ENCODE data around the gene SHC2.

Gene SHC2

GRCh38 chr19:367561-367960 lies 93.3 kb downstream of the SHC2 start:
- H3K4me3 ChIP-seq (ENCODE audit: low read length in 2 of 2): no peak overlapping the region
- no peak overlapping the region for H3K27ac ChIP-seq (ENCODE audit: low read length)
- H3K9ac ChIP-seq (ENCODE audit: low read length in 2 of 2): no peak overlapping the region
- no peaks in the 10 kb centered on the region for H3K36me3 ChIP-seq (ENCODE audit: control insufficient read depth in 2 of 2, insufficient read depth in 2 of 2, low read length in 2 of 2)
- peaks cover 2% of the 10 kb centered on the region for H3K4me1 ChIP-seq (ENCODE audit: control insufficient read depth, insufficient read depth, low read length)
- no peaks in the 10 kb centered on the region for H3K9me3 ChIP-seq (ENCODE audit: control insufficient read depth in 2 of 2, low read length in 2 of 2)
- H3K27me3 ChIP-seq (ENCODE audit: control insufficient read depth in 1 of 2, insufficient read depth in 2 of 2, low read length in 2 of 2): peaks cover 9 to 11% of the 10 kb centered on the region in 2 donors

DNA sequence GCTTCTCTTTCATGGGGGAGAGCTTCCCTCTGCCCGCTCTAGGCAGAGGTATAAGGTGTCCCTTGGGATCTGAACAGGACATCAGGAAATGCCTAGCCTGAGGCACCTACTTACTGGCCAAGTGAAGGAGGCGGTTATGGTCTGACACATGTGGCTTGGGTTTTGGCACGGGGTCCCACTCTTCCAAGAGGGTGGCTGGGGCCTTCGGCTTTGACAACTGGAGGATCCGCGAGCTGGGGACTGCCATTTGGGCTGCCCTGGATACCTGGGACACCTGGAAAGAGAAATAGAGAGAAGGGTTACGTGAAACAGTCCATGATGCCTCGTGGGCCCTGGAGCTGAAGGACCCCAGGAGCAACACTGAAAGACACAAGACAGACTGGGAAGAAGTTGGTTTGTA lies 93.9 kb downstream of the SHC2 start:
- no peak overlapping the region for H3K27ac ChIP-seq (ENCODE audit: low read length)
- H3K9ac ChIP-seq (ENCODE audit: low read length in 2 of 2): no peak overlapping the region
- H3K27me3 ChIP-seq (ENCODE audit: control insufficient read depth in 1 of 2, insufficient read depth in 2 of 2, low read length in 2 of 2): peaks cover 6 to 11% of the 10 kb centered on the region in 2 donors

More for the DNA sequence above, 93.9 kb downstream of the SHC2 start:
- Histone ChIP-seq H3K36me3 (ENCODE audit: control insufficient read depth in 2 of 2, insufficient read depth in 2 of 2, low read length in 2 of 2) (no peaks in the 10 kb centered on the region), H3K4me1 (ENCODE audit: control insufficient read depth, insufficient read depth, low read length) (no peaks in the 10 kb centered on the region), H3K9me3 (ENCODE audit: control insufficient read depth in 2 of 2, low read length in 2 of 2) (no peaks in the 10 kb centered on the region), H3K4me3 (ENCODE audit: low read length in 2 of 2) (no peak overlapping the region)

All from stomach smooth muscle (tissue), 2 donors.